ENCODE measurements around the gene FGFBP3. TPM values are rescaled to one million over a fixed set of nuclear protein-coding genes. Genes with fewer than 3 reads are reported as not detected.
A peak's percentile ranks its signal among the peaks of the same experiment; 100 is the strongest.

Gene FGFBP3
- total RNA-seq: 1 to 10 TPM in 5 of 7 donors, under 1 TPM in 2; 0.59 to 2.0 (median 1.2) TPM
- 1 to 10 TPM in 2 of 3 donors, under 1 TPM in 1; 0.79 to 1.1 (median 1.0) TPM for polyA plus RNA-seq
- long read RNA-seq, donor 1: 0 reads
- long read RNA-seq, donor 2: 0 reads

DNA sequence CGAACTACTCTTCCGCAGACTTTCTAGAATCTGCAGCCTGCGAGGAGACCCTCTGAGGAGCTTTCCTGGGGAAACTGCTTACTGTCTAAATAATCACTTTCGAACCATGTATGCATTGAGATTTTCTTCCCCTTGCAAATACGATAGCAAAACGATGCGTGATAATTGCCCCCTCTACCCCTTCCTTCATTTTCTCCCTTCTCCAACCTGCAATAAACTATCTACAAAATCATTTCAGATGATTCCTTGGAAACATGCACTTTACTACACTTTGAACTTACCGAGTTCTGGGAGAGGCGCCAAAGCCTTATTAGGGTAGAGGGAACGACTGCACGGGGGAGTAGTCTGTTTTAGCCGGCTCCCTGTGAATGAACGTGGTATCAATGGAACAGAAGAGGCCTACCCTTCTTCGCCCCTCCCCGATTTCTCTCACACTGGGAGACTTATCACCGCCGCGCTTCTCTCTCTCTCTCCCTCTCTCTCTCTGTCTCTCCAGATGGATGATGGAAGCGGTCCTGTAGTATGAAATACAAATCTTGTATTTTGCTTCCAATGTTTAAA, at the start of gene FGFBP3:
Gene FGFBP3, minus strand, starts transcription at position 370 of the 561 bp plus-strand sequence. CDS start 517 bp downstream, outside the sequence.
- H3K27me3 ChIP-seq (replicated peaks in 1 of 7): no peaks in the 10 kb centered on the region
- intact Hi-C loops (cut with DNase I; ENCODE audit: low total_unique reads): no loop called here
- no peaks in the 10 kb centered on the region for H3K9me3 ChIP-seq
- no peaks in the 10 kb centered on the region for H3K36me3 ChIP-seq
- peak within 1 kb of the TSS; percentile 62 to 91 (median 86) for H3K27ac ChIP-seq
- DNase-seq: no peak
- H3K4me1 ChIP-seq: peaks cover 12 to 36% (median 23%) of the 10 kb centered on the region in 6 donors
- TF ChIP-seq POLR2AphosphoS5 (IDR thresholded peaks at IDR 0.05) (no peak), CTCF (IDR thresholded peaks at IDR 0.05 in 8 of 11, conservative IDR thresholded peaks at IDR 0.05 in 3 of 11) (no peak), POLR2A (IDR thresholded peaks at IDR 0.05) (no peak)
- peak within 1 kb of the TSS; percentile 86 to 100 (median 96) for H3K4me3 ChIP-seq
- 0 to 2% (median 1%) methylated on average over 19 of the region's 19 CpGs for WGBS, 5 donors

DNA sequence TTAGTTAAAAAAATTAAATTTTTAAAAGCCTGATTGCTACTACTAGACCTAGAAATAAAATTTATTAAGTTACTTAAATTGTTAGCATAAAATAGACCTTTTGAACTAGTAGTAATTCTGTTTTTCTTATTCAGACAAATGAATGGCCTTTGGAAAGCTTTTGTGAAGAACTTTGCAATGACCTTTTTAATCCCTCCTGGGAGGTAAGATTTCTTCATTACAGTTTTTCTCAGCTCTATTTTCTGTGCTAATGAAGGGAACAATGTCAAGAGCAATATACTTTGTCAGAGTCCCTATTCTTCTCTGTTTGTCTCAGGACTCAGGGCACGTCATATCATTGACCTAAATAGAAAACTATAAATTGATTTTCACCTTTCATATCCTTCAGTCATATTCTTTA, 47.8 kb upstream of the FGFBP3 start:
- intact Hi-C loops (cut with DNase I; ENCODE audit: low total_unique reads): no loop called here
- Histone ChIP-seq H3K27me3 (replicated peaks in 1 of 7) (no peaks in the 10 kb centered on the region), H3K4me3 (no peak overlapping the region), H3K36me3 (peaks cover 0 to 100% (median 87%) of the 10 kb centered on the region in 6 donors), H3K9me3 (no peaks in the 10 kb centered on the region), H3K4me1 (no peaks in the 10 kb centered on the region), H3K27ac (no peak overlapping the region)
- TF ChIP-seq POLR2AphosphoS5 (IDR thresholded peaks at IDR 0.05): no peak
- no peak for TF ChIP-seq POLR2A (IDR thresholded peaks at IDR 0.05)
- no peak for TF ChIP-seq CTCF (IDR thresholded peaks at IDR 0.05 in 8 of 11, conservative IDR thresholded peaks at IDR 0.05 in 3 of 11)
- WGBS, 5 donors: 91 to 100% (median 95%) methylated on average over 1 of the region's 1 CpG
- DNase-seq: no peak

DNA sequence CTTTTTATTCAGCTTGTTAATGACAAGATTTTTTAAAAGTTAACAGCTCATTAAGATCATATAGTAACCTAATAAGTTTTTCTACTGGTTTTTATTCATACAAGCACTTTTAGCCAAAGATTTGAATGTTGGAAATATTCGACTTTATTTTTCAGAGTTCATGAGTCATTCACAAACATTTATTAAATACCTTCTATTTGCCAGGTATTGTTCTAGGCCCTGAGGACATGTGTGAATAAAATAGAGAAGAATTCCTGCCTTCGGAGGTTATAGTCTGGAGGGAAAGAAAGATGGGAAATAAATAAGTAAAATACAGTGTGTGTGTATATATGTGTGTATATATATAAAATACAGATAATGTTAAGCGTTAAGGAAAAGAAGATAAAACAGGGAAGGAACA, 45.8 kb upstream of the FGFBP3 start:
- Histone ChIP-seq H3K27me3 (replicated peaks in 1 of 7) (no peaks in the 10 kb centered on the region), H3K36me3 (peaks cover 0 to 100% (median 83%) of the 10 kb centered on the region in 6 donors), H3K9me3 (no peaks in the 10 kb centered on the region), H3K27ac (no peak overlapping the region), H3K4me3 (no peak overlapping the region), H3K4me1 (no peaks in the 10 kb centered on the region)
- WGBS, 5 donors: 86 to 98% (median 91%) methylated on average over 3 of the region's 3 CpGs
- DNase-seq: no peak
- TF ChIP-seq POLR2AphosphoS5 (IDR thresholded peaks at IDR 0.05): no peak
- no peak for TF ChIP-seq CTCF (IDR thresholded peaks at IDR 0.05 in 8 of 11, conservative IDR thresholded peaks at IDR 0.05 in 3 of 11)
- no peak for TF ChIP-seq POLR2A (IDR thresholded peaks at IDR 0.05)
- intact Hi-C loops (cut with DNase I; ENCODE audit: low total_unique reads): no loop called here

GRCh38 chr10:91953600-91954160, 44.4 kb upstream of the FGFBP3 start:
- H3K27ac ChIP-seq: no peak overlapping the region
- H3K9me3 ChIP-seq: no peaks in the 10 kb centered on the region
- H3K27me3 ChIP-seq (replicated peaks in 1 of 7): no peaks in the 10 kb centered on the region
- H3K36me3 ChIP-seq: peaks cover 0 to 95% (median 74%) of the 10 kb centered on the region in 6 donors
- DNase-seq: no peak
- no peak overlapping the region for H3K4me3 ChIP-seq
- H3K4me1 ChIP-seq: no peaks in the 10 kb centered on the region
- TF ChIP-seq POLR2AphosphoS5 (IDR thresholded peaks at IDR 0.05) (no peak), CTCF (IDR thresholded peaks at IDR 0.05 in 8 of 11, conservative IDR thresholded peaks at IDR 0.05 in 3 of 11) (no peak), POLR2A (IDR thresholded peaks at IDR 0.05) (no peak)
- 93 to 98% (median 95%) methylated on average over 2 of the region's 2 CpGs for WGBS, 5 donors
- intact Hi-C loops (cut with DNase I; ENCODE audit: low total_unique reads): no loop called here
